Measurements from ENCODE around the gene CHKB.
"Not testable (repeated sequence)": the region's sequence is repeated elsewhere in the genome, so short reads cannot be mapped to it uniquely, and the experiment has no call there.

CHKB gene, protein sequence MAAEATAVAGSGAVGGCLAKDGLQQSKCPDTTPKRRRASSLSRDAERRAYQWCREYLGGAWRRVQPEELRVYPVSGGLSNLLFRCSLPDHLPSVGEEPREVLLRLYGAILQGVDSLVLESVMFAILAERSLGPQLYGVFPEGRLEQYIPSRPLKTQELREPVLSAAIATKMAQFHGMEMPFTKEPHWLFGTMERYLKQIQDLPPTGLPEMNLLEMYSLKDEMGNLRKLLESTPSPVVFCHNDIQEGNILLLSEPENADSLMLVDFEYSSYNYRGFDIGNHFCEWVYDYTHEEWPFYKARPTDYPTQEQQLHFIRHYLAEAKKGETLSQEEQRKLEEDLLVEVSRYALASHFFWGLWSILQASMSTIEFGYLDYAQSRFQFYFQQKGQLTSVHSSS

GRCh38 chr22:50582493-50583293 lies at the start of gene CHKB:
Gene CHKB, minus strand, starts transcription at chr22:50582849. Its CDS starts 68 bp downstream, at chr22:50582781.
- peak; percentile 100 for DNase-seq (ENCODE audit: low spot score)

DNA sequence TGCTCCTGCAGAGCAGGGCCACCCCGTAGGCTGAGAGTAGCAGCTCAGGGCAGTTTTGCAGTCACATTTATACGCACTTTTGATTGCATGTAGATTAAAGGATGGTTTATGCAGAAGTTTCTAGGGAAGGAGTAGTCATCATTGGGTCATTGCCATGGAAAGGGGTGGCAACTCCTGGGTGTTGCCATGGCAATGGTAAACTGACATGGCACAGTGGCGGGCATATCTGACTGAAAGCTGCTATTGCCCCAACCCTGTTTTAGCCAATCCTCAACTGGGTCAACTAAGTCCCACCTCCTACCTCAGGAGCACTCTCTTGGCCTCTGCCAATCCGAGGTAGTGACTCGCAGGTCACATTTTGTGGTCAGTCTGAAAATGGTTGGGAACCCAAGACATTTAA lies 47.7 kb upstream of the CHKB start:
- no peak for DNase-seq (ENCODE audit: low spot score)

- no peak for DNase-seq (ENCODE audit: low spot score)
These were observed 46.0 kb upstream of the CHKB start for GRCh38 chr22:50628543-50629134.

DNA sequence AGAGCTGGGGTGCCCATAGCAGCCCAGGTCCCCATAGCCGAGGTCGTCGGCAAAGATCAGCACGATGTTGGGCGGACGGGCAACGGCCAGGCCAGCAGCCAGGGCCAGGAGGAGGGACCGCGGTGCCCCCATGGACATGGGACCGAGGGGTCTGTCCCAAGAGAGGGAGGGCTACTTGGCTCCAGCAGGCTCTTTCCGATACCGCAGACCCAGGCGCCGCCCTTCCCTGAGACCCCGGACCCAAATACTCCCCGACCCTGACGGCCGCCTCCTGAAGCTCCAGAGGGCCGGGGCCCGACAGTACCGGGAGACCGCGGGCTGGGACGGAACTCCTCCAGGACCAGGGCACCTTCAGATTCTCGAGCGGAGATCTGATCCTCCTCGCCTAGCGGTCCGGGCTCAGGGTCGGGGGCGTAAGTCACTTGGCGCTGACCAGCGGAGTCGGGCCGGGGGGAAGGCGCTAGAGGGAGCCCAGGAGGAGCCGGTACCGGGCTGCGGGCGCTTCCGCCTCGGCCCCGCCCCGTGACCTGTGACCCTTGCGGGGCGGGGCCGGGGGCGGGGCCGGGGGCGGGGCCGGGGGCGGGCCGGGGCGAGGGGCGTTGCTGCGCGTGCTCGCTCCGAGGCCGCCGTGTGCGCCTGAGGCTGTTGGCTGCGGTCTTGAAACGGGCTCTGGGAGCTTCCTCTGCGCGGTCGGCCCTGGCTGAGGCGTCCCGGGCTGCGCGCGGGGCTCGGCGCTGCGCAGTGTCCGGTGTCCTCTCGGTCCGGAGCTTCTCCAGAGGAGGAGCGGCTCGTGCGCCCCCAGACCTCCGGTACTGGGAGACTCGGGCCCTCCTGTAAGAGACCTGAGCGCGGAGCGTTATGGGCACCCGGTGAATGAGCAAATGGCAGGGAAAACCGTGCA lies 45.2 kb upstream of the CHKB start, which contains the start of gene ARSA:
ARSA (minus strand) TSS at position 511 of the 901 bp plus-strand sequence; CDS start at position 138, 373 bp downstream.
- peak; percentile 86 for DNase-seq (ENCODE audit: low spot score)

DNA sequence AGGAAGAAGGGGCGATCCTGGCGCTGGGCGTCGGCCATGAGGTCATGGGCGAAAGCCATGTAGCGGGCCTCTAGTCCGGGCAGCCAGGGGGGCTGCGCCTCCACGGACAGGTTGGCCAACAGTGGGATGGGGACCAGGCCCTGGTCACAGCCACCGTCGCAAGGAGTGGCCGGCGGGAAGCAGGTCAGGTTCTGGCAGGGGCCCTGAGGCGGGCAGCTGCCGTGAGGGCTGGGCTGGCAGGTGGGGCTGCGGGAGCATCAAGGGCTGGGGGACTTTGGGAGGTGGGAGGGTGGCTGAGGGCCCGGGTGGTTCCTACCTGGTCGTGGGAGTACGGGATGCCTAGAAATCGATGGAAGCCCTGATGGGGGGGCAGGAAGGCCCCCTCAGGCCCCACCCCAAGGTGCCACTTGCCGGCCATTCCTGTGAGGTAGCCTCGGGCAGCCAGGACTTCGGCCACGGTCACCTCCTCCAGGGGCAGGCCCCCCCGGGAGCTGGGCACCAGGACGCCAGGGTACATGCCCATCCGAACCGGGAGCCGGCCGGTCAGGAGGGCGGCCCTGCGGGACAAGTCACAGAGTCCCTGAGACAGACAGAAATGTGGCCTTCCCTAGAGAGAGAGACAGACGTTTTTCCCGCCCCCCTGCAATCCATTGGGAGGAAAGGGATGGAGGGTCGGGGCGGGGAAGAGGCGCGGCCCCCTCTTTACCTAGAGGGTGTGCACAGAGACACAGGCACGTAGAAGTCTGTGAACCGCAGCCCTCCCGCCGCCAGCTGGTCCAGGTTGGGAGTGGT lies 44.4 kb upstream of the CHKB start:
- DNase-seq (ENCODE audit: low spot score) = no peak

DNA sequence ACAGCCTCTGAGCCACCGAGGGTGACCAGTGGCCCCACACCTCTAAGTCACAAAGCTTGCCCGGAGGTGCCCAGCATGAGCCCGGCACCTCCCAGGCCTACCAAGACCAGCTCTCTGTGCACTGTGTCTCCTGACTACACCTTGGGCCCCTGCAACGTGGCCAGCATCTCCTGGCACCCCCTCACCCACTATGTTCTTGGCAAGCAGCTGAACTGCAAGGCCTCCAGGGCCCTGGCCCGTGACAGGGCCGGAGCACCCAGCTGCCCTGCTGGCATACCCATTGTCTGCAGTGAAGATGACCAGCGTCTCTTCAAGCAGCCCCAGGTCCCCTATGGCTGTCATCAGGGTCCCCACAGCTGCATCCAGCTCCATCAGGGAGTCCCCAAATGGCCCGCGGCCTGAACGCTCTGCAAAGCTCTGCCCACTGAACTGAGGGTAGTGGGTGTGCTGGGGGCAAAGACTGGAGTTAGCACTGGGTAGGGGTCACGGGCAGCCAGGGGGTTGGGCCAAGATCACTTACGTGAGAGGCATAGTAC lies 43.7 kb upstream of the CHKB start:
- no peak for DNase-seq (ENCODE audit: low spot score)

GRCh38 chr22:50625568-50626313 lies 43.1 kb upstream of the CHKB start:
- no peak for DNase-seq (ENCODE audit: low spot score)

DNA sequence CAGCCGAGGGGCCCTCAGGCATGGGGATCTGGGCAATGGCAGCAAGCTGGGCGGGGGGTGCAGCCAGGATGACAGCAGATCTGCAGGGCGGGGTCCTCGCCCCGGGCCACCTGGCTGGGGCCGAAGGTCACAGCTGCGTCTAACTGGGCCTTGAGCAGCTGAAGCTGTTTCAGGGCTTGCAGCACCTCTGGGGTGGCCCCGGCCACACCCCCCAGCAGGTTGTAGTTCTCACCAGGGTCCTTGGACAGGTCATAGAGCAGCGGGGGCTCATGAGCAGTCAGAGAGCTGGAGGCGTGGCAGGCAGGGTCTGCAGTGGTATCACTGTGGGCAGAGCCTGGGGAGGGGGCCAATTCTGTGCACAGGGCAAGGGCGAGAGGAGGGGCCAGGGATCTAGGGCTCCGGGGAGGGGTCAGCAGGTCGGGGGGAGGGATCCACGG lies 42.5 kb upstream of the CHKB start:
- DNase-seq (ENCODE audit: low spot score) = no peak

- no peak for DNase-seq (ENCODE audit: low spot score)
These were observed 41.9 kb upstream of the CHKB start for GRCh38 chr22:50624347-50625130.

GRCh38 chr22:50622723-50623327 lies 40.2 kb upstream of the CHKB start:
- DNase-seq (ENCODE audit: low spot score) = no peak

DNA sequence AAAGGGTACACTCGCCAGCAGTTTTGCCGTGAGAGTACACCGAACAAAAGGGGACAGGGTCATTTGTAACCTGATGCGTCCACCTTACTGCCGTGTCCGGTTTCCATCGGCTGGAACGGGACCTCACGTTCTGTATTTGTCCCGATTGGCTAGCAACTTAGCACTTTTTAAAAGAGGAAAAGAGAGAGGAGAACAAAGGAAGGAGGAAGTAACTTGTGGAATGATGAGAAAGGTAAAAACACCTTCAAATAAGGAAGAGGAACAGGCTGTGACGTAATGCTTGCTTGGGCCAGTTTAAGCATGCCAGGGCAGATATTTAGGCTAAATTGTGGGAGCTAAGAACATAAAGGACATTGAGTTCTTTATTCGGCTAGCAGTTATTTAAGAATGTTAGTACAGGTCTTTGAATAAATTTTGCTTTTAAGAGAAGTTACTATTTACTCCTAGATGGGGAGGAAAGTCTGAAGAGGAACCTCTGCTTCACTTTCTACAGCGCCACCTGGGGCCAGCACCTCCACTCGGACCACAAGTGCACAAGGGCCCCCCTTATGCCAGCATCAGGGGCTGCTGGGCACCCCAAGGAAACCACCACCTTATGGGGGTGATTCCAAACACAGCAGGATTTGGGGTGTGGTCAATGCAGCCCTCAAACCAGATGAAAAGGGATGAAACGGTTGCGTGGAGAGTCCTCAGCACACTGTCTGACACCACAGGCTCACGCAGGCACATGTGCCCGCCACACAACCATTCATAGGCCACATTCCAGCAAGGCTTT lies 39.5 kb upstream of the CHKB start:
- no peak for DNase-seq (ENCODE audit: low spot score)

DNA sequence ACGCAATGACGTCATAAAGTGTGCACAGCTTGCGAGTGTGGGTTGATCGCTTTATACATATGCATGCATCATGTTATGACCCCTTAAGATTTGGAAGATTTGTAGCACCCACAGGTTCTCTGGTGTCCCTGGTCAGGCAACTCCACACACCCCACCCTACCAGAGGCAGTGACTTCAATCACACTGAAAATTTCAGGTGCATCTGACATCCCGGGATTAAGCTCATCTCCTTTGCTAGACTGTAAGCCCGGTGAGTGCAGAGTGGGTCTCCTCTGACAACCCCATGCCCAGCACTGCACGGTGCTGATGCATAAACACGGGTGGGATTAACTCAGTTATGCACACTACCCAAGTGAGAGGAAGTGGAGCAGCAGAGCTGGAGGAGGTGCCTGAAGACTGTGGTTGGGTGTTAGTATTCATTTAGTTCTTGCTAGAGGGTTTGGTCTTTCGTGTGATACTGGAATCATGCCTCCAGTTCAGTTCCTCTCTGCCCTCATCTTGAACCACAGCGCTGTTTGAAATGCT lies 38.8 kb upstream of the CHKB start:
- no peak for DNase-seq (ENCODE audit: low spot score)

- DNase-seq (ENCODE audit: low spot score) = peak; percentile 77
These were observed 38.1 kb upstream of the CHKB start for GRCh38 chr22:50620593-50621355.

- DNase-seq (ENCODE audit: low spot score) = not testable (repeated sequence)
These were observed 31.6 kb upstream of the CHKB start for GRCh38 chr22:50614296-50614695.

DNA sequence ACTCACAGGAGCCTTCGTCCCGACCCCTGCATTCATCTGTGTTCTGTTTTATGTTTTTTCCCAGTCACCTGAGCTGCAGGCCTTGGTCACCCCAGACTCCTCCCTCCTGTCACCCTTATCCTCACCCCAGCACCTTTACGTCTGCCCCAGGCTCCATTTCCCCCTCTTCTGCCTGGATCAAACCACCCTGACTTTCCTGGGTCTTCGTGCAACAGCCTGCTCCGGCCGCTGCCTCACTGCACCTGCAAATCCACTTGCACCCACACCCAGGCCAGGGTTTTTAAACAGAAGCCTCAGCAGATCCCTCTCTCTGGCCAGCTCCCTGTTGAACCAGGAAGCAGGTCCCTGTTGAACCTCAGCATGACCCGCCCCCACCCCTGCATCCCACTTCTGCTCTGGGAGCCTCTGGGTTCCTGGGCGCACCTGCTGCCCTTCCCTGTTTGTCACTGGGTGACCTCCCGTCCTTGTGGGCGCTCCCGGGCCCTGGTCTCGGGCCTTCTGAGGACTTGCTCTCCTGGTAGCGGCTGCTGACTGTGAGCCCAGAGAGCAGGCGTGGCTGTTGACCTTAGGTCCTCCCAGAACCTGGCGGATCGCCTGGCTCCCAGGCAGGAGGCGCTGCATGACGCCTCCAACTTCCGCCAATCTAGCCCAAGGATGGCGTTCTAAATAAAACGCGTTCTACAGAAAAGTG lies 30.8 kb upstream of the CHKB start:
- DNase-seq (ENCODE audit: low spot score) = no peak
